A673 (cell line): Measurements from ENCODE around the gene PLA2G6. TPM values are rescaled to one million over a fixed set of nuclear protein-coding genes. Genes with fewer than 3 reads are reported as not detected.

Experiments used
- BruUV-seq: library from RNA; stranded (reverse); fragments of 400-500 nt; replicated peaks from 2 replicates; lab custom pipeline; 2021; lab: Mats Ljungman, UMichigan
- CTCF ChIA-PET: fragments of 300-600 bp; sonication (Branson Sonifier 250); formaldehyde crosslinking; loops from one replicate; lab custom pipeline; 2022; ENCODE audit warnings: antibody characterized with exemption; lab: Charles Lee
- POLR2A ChIA-PET: fragments of 300-600 bp; sonication (Branson Sonifier 250); formaldehyde crosslinking; loops from one replicate; lab custom pipeline; 2022; ENCODE audit warnings: antibody characterized with exemption; ENCODE audit not compliant: low non-redundant PET; lab: Charles Lee
- DNase-seq: peaks from one replicate; pipeline ENCODE4 v3.0.0-alpha.2; 2015; ENCODE audit warnings: low spot score
- H3K27ac ChIP-seq: fragments of 200-600 bp; sonication (generic); 2 replicates; pipeline ENCODE4 v1.5.1; 2016; ENCODE audit warnings: mixed run types, low read depth, mild to moderate bottlenecking, mixed read lengths, antibody characterized with exemption, low read length; ENCODE audit not compliant: poor library complexity, severe bottlenecking
- H3K27me3 ChIP-seq: fragments of 200-600 bp; sonication (generic); replicated peaks from 2 replicates; pipeline ENCODE4 v1.6.1; 2017; ENCODE audit warnings: mixed run types, low read depth, mild to moderate bottlenecking, mixed read lengths, antibody characterized with exemption, low read length; ENCODE audit not compliant: insufficient read depth, poor library complexity
- H3K36me3 ChIP-seq: fragments of 200-600 bp; sonication (generic); 2 replicates; pipeline ENCODE4 v1.6.1; 2016; ENCODE audit warnings: mixed run types, mild to moderate bottlenecking, mixed read lengths, antibody characterized with exemption, low read length; ENCODE audit not compliant: insufficient read depth, poor library complexity, severe bottlenecking
- H3K4me1 ChIP-seq: fragments of 200-600 bp; sonication (generic); 2 replicates; pipeline ENCODE4 v1.6.1; 2017; ENCODE audit warnings: mixed run types, mild to moderate bottlenecking, mixed read lengths, antibody characterized with exemption, low read length; ENCODE audit not compliant: insufficient read depth, poor library complexity, severe bottlenecking
- H3K4me3 ChIP-seq: fragments of 200-600 bp; sonication (generic); 2 replicates; pipeline ENCODE4 v1.5.1; 2016; ENCODE audit warnings: low read depth, mixed run types, mild to moderate bottlenecking, mixed read lengths, low read length; ENCODE audit not compliant: poor library complexity, severe bottlenecking
- H3K9me3 ChIP-seq: fragments of 200-600 bp; sonication (generic); 2 replicates; pipeline ENCODE4 v1.6.1; 2016; ENCODE audit warnings: mixed run types, low read depth, mild to moderate bottlenecking, mixed read lengths, antibody characterized with exemption, low read length; ENCODE audit not compliant: poor library complexity, severe bottlenecking
- EZH2 ChIP-seq: fragments of 200-600 bp; sonication (generic); IDR thresholded peaks from 2 replicates; pipeline ENCODE4 v1.6.1; 2017; ENCODE audit warnings: borderline replicate concordance, low read depth, mild to moderate bottlenecking, mixed read lengths, antibody characterized with exemption, low read length; ENCODE audit not compliant: poor library complexity, severe bottlenecking
- intact Hi-C: fragments of 100-400 bp; cut with micrococcal nuclease; formaldehyde crosslinking; loops from one replicate; pipeline ENCODE4 v1.10.0; 2022; ENCODE audit not compliant: unreplicated experiment
- total RNA-seq: library from RNA; stranded (reverse); gene quantifications from 2 replicates; pipeline ENCODE4 v1.2.3, GENCODE V29; 2021
- TF ChIP-seq, protein P1 (sequence below): fragments of 300-800, 200-600 bp; sonication (generic); conservative IDR thresholded peaks from 2 replicates; pipeline ENCODE4 v1.5.1; 2017; ENCODE audit warnings: low read depth, mild to moderate bottlenecking, antibody characterized with exemption, low read length, moderate library complexity, mixed read lengths

PLA2G6 gene
- total RNA-seq, 1 experiment from 2014 or later: 31.8 TPM

DNA sequence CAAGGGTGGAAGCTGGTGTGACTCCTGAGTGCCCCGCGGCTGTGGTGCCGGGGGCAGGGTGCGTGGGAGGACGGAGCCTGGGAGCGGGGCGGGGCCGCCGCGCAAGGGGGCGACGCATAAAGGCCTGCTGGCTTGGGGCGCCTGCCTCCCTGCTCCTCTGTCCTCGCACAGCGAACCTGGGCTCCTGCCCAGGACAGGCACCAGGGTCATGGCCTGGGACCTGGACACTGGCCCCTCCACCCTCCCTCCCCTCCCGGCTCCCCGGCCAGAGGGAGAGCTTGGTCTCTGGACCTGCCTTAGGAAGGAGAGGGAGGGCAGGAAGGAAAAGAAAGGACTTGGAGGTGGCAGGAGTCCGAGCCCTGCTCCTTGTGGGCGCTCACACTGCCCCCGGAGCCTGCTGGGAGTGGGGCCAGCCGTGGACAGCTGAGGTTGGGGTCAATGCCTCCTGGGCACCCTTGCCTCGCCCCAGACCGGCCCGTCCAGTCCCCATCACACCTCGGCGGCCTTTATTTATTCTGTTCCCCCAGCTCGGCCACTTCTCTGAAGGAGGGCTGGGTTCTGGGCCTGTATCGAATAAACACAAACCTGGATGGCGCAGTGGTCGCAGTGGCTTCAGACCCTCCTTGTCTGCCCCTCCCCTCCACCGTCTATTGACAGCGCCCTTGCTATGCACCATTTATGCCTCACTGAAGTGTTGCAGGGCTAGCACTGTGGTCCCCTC lies 106.4 kb downstream of the PLA2G6 start:
- TF ChIP-seq EZH2: no peak
- TF ChIP-seq, protein P1, sequence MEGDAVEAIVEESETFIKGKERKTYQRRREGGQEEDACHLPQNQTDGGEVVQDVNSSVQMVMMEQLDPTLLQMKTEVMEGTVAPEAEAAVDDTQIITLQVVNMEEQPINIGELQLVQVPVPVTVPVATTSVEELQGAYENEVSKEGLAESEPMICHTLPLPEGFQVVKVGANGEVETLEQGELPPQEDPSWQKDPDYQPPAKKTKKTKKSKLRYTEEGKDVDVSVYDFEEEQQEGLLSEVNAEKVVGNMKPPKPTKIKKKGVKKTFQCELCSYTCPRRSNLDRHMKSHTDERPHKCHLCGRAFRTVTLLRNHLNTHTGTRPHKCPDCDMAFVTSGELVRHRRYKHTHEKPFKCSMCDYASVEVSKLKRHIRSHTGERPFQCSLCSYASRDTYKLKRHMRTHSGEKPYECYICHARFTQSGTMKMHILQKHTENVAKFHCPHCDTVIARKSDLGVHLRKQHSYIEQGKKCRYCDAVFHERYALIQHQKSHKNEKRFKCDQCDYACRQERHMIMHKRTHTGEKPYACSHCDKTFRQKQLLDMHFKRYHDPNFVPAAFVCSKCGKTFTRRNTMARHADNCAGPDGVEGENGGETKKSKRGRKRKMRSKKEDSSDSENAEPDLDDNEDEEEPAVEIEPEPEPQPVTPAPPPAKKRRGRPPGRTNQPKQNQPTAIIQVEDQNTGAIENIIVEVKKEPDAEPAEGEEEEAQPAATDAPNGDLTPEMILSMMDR: no peak
- ChIA-PET CTCF (no interaction called here), POLR2A (no interaction called here)
- DNase-seq: no peak
- Histone ChIP-seq H3K27me3 (peaks cover under 1% of the 10 kb centered on the region), H3K27ac (no peak overlapping the region), H3K4me3 (no peak overlapping the region), H3K36me3 (no peaks in the 10 kb centered on the region), H3K9me3 (no peaks in the 10 kb centered on the region), H3K4me1 (no peaks in the 10 kb centered on the region)
- BruUV-seq: no TSS peak
- intact Hi-C loops: no loop called here

DNA sequence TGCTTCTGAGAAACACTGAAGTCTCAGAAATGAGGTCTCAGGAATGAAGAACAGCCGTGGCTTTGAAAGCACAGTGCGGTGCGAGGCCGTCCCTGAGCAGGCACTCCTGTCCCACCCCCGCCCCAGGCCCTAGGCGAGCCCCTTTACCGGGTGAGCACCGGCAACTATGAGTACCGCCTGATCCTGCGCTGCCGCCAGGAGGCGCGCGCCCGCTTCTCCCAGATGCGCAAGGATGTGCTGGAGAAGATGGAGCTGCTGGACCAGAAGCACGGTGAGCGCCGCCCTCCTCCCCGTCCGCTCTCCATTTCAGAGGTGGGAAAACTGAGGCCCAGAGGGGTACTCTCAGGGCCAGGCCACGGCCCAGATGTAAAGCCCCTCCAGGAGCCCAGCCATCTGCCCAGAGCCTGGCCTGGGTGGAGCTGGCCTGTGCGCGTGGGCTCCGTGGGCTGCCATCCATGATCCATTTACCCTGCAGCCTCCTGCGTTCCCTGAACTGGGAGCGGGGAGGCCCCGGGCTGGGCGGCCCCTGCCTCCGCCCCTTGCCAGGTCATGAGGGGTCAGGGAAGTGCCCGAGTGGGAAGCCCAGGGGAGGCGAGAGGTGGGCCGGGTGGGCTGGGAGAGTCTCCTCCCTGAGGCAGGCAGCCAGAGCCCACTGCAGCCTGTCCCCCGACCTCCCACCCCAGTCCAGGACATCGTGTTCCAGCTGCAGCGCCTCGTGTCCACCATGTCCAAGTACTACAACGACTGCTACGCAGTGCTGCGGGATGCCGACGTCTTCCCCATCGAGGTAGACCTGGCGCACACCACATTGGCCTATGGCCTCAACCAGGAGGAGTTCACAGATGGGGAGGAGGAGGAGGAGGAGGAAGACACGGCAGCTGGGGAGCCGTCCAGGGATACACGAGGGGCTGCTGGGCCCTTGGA lies 107.2 kb downstream of the PLA2G6 start:
- Histone ChIP-seq H3K27me3 (no peaks in the 10 kb centered on the region), H3K4me1 (no peaks in the 10 kb centered on the region), H3K27ac (no peak overlapping the region), H3K9me3 (no peaks in the 10 kb centered on the region), H3K4me3 (no peak overlapping the region), H3K36me3 (no peaks in the 10 kb centered on the region)
- DNase-seq: no peak
- intact Hi-C loops: no loop called here
- no peak for TF ChIP-seq EZH2
- TF ChIP-seq, protein P1: no peak
- POLR2A ChIA-PET: no interaction called here
- CTCF ChIA-PET: no interaction called here
- BruUV-seq: no TSS peak

DNA sequence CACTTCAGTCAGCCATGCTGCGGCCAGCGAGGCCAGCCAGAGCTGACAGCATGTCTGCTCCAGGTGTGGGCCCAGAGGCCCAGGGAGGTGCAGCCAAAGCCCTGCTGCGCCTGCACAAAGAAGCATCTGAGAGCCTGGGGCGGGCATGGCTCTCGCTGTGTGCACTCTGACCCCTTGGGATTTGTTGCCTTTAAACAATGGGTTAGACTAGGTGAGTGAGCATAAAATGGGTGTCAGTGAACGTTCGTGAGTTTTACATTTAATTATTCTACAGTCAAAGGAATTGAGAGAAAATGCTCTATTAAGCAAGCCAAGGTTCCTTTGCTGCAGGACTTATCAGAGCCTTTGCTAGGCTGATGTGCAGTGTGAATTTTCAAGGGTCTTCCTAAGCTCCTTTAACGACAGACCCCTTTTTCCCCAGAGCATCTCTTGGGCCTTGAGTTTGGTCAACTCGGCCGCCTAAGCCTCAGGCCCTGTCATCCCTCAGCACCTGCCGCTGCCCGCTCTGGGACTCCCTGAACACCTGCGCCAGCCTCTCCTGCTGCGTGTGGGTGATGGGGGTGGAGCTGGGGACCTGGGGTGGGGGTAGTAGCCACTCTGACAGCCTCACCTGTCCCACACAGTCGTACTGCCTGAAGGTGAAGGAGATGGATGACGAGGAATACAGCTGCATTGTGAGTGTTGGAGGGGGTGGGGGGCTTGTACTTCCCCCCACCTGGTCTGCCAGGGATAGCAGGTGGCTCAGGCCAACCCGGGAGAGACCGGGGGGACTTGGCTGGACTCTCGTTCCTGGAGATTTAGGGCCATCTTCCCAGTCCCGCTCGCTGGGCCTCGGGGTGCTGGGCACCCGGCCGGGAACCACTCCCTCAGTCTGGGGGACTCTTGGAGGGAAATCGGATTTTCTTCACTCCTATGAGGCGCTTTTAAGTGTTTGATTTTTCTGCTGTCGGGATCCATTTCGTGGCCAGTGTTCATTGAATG lies 108.2 kb downstream of the PLA2G6 start:
- BruUV-seq: no TSS peak
- no peak for TF ChIP-seq EZH2
- no peaks in the 10 kb centered on the region for H3K9me3 ChIP-seq
- H3K27me3 ChIP-seq: no peaks in the 10 kb centered on the region
- ChIA-PET POLR2A (no interaction called here), CTCF (no interaction called here)
- no peak for DNase-seq
- intact Hi-C loops: no loop called here
- no peaks in the 10 kb centered on the region for H3K36me3 ChIP-seq
- no peaks in the 10 kb centered on the region for H3K4me1 ChIP-seq
- H3K4me3 ChIP-seq: no peak overlapping the region
- H3K27ac ChIP-seq: no peak overlapping the region
